HG03103 (cell line): Measurements from ENCODE around the gene ZNF565.
"Not testable (repeated sequence)": the region's sequence is repeated elsewhere in the genome, so short reads cannot be mapped to it uniquely, and the experiment has no call there.

Experiments
- ATAC-seq: cut with Tn5 transposase; IDR thresholded peaks from one replicate; pipeline ENCODE4 v1.9.1; 2021; ENCODE audit warnings: low read depth; ENCODE audit not compliant: unreplicated experiment

The ZNF565 gene

GRCh38 chr19:36152352-36153091, 61.9 kb downstream of the ZNF565 start, which contains the start of gene COX7A1:
COX7A1 (minus strand) TSS chr19:36152447; CDS start chr19:36152407, 40 bp downstream.
- ATAC-seq, result no peak

- ATAC-seq, result no peak
Measured at GRCh38 chr19:36152019-36152351, 62.5 kb downstream of the ZNF565 start.

GRCh38 chr19:36151144-36152018, 63.1 kb downstream of the ZNF565 start:
- ATAC-seq, result no peak

GRCh38 chr19:36150586-36150985, 63.9 kb downstream of the ZNF565 start:
- ATAC-seq, result no peak

- ATAC-seq, result no peak
Measured at GRCh38 chr19:36149673-36150406, 64.6 kb downstream of the ZNF565 start.

- no peak for ATAC-seq
Measured at GRCh38 chr19:36144624-36145023, 69.8 kb downstream of the ZNF565 start.

- no peak for ATAC-seq
Measured at GRCh38 chr19:36142496-36142895, 72.0 kb downstream of the ZNF565 start.

GRCh38 chr19:36142046-36142445, 72.4 kb downstream of the ZNF565 start:
- ATAC-seq, result no peak

GRCh38 chr19:36141039-36141927, 73.2 kb downstream of the ZNF565 start:
- no peak for ATAC-seq

GRCh38 chr19:36140304-36141038, 74.0 kb downstream of the ZNF565 start:
- no peak for ATAC-seq

- peak; percentile 72 for ATAC-seq
Measured at GRCh38 chr19:36139473-36140303, 74.8 kb downstream of the ZNF565 start, which contains the start of gene CAPNS1. CAPNS1 (plus strand) TSS chr19:36140066; CDS start chr19:36141012, 946 bp downstream.

- ATAC-seq, result no peak
Measured at GRCh38 chr19:36139120-36139472, 75.4 kb downstream of the ZNF565 start.

- ATAC-seq, result no peak
Measured at GRCh38 chr19:36136964-36137686, 77.3 kb downstream of the ZNF565 start.

- not testable (repeated sequence) for ATAC-seq
Measured at GRCh38 chr19:36134867-36135266, 79.6 kb downstream of the ZNF565 start.
